NB4 (cell line): ENCODE measurements around the gene EPHB1.

ENCODE experiments used
- CTCF ChIP-seq: IDR thresholded peaks from one replicate; pipeline ENCODE4 v1.5.1; 2012; ENCODE audit warnings: low read depth, low read length
- MYC ChIP-seq: IDR thresholded peaks from 2 replicates; pipeline ENCODE4 v1.6.1; 2011; ENCODE audit warnings: low read depth, low read length
- POLR2A ChIP-seq: IDR thresholded peaks from 2 replicates; pipeline ENCODE4 v1.6.1; 2011; ENCODE audit warnings: mild to moderate bottlenecking; ENCODE audit not compliant: insufficient read length; ENCODE audit errors: extremely low read depth
- TF ChIP-seq, protein P1 (sequence below): IDR thresholded peaks from 2 replicates; pipeline ENCODE4 v1.6.1; 2011; ENCODE audit warnings: low read depth, low read length

- no peak for TF ChIP-seq CTCF
- no peak for TF ChIP-seq POLR2A
- no peak for TF ChIP-seq MYC
- TF ChIP-seq, protein P1, sequence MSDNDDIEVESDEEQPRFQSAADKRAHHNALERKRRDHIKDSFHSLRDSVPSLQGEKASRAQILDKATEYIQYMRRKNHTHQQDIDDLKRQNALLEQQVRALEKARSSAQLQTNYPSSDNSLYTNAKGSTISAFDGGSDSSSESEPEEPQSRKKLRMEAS, result no peak
These were observed 2.4 kb upstream of the EPHB1 start for GRCh38 chr3:134792700-134793099.
